HepG2 (cell line): ENCODE results near the gene CRKL. TPM values are rescaled to one million over a fixed set of nuclear protein-coding genes. Genes with fewer than 3 reads are reported as not detected.
A peak's percentile ranks its signal among the peaks of the same experiment; 100 is the strongest.

ENCODE experiments used
- ATAC-seq: fragments of 200-7000 bp; cut with Tn5 transposase; 3 replicates; pipeline ENCODE4 v1.9.1; 2020; ENCODE audit warnings: mild to moderate bottlenecking, moderate library complexity
- BruUV-seq: library from RNA; stranded (reverse); fragments of 400-500 nt; replicated peaks from 2 replicates; lab custom pipeline; 2021; lab: Mats Ljungman, UMichigan
- CTCF ChIA-PET: fragments of 300-600 bp; formaldehyde crosslinking; extraction: SDS; loops from one replicate; lab custom pipeline; 2021; ENCODE audit warnings: low total read pairs, inconsistent platforms, low intra/inter-chr PET ratio; lab: Yijun Ruan, JAX
- POLR2A ChIA-PET: fragments of 350-600 bp; sonication (Branson Sonifier 250); formaldehyde crosslinking; loops from one replicate; lab custom pipeline; 2020; ENCODE audit warnings: antibody characterized with exemption, inconsistent platforms; lab: Yijun Ruan, JAX
- DNase-seq: peaks from one replicate; pipeline ENCODE4 v3.0.0-alpha.2; 2015; ENCODE audit warnings: low spot score
- FAIRE-seq: peaks from 3 replicates; lab custom pipeline; 2011; peaks lifted over from hg19 to GRCh38; lab: Jason Lieb, UNC
- H2AFZ ChIP-seq: one replicate; pipeline ENCODE4 v1.6.1; 2011; ENCODE audit warnings: low read length, inconsistent platforms
- H3K27ac ChIP-seq: fragments of 300-600 bp; 3 replicates; pipeline ENCODE4 v1.8.0; 2011; ENCODE audit warnings: mixed run types, mild to moderate bottlenecking, mixed read lengths, low read length, inconsistent platforms; ENCODE audit not compliant: insufficient read depth; ENCODE audit errors: extremely low read length
- H3K27me3 ChIP-seq, 2 experiments: fragments of 200-600 bp in 1 of 2; 2 replicates in 1 of 2; 3 replicates in 1 of 2; pipeline versions ENCODE4 v1.6.0 to v1.8.0; 2011; ENCODE audit warnings: low read length in 2 of 2, mild to moderate bottlenecking in 2 of 2, moderate library complexity in 2 of 2, inconsistent platforms in 1 of 2; ENCODE audit not compliant: insufficient read depth in 2 of 2, control insufficient read depth in 1 of 2
- H3K36me3 ChIP-seq, 2 experiments: fragments of 200-600 bp in 1 of 2; replicated peaks in 1 of 2; 2 replicates in 1 of 2; 3 replicates in 1 of 2; pipeline versions ENCODE4 v1.5.1 to v1.8.0; 2011; ENCODE audit warnings: low read length in 2 of 2, inconsistent platforms in 1 of 2; ENCODE audit not compliant: insufficient read depth in 2 of 2, control insufficient read depth in 1 of 2
- H3K4me1 ChIP-seq: 2 replicates; pipeline ENCODE4 v1.5.1; 2012; ENCODE audit warnings: low read length, inconsistent platforms; ENCODE audit not compliant: insufficient read depth
- H3K4me2 ChIP-seq: 2 replicates; pipeline ENCODE4 v1.6.0; 2011; ENCODE audit warnings: low read depth, low read length, inconsistent platforms
- H3K4me3 ChIP-seq, 3 experiments: fragments of 200-600 bp in 1 of 3; sonication (generic), shearing (Covaris generic) in 1 of 3; replicated peaks in 1 of 3; 2 replicates each; pipeline ENCODE4 v1.5.1; 2011 to 2016; ENCODE audit warnings: low read length in 3 of 3, inconsistent platforms in 2 of 3, low read depth in 2 of 3, mild to moderate bottlenecking in 2 of 3, control low read depth in 1 of 3, mixed read lengths in 1 of 3; ENCODE audit not compliant: insufficient read depth in 1 of 3
- H3K79me2 ChIP-seq: one replicate; pipeline ENCODE4 v1.6.1; 2011; ENCODE audit warnings: low read length, inconsistent platforms; ENCODE audit not compliant: insufficient read depth
- H3K9ac ChIP-seq: 2 replicates; pipeline ENCODE4 v1.6.0; 2011; ENCODE audit warnings: mild to moderate bottlenecking, low read depth, low read length, inconsistent platforms; ENCODE audit not compliant: insufficient read depth
- H3K9me3 ChIP-seq: 2 replicates; pipeline ENCODE4 v1.5.1; 2012; ENCODE audit warnings: mild to moderate bottlenecking, low read length
- H4K20me1 ChIP-seq: 2 replicates; pipeline ENCODE4 v1.6.0; 2011; ENCODE audit warnings: inconsistent platforms, mild to moderate bottlenecking, low read length, moderate library complexity; ENCODE audit not compliant: insufficient read depth
- HCFC1 ChIP-seq: fragments of 150-350 bp; IDR thresholded peaks from 2 replicates; pipeline ENCODE4 v1.6.1; 2014; ENCODE audit warnings: low read depth, low read length
- HMGA1 ChIP-seq: sonication (generic); formaldehyde crosslinking; conservative IDR thresholded peaks from 2 replicates; pipeline ENCODE4 v1.4.0; 2020; ENCODE audit warnings: missing genetic modification reagents
- KLF13 ChIP-seq: sonication (generic); formaldehyde crosslinking; IDR thresholded peaks from 2 replicates; pipeline ENCODE4 v1.4.0; 2020; ENCODE audit warnings: mild to moderate bottlenecking, missing genetic modification reagents
- NR2F1 ChIP-seq, 2 experiments: fragments of 450-650 bp in 1 of 2; formaldehyde crosslinking in 1 of 2; IDR thresholded peaks; 2 replicates each; pipeline versions ENCODE4 v1.5.0 to v1.6.1; 2016 to 2020; ENCODE audit warnings: mild to moderate bottlenecking in 1 of 2, missing compliant biosample characterization in 1 of 2, missing genetic modification reagents in 1 of 2, moderate library complexity in 1 of 2
- POGZ ChIP-seq: sonication (generic); formaldehyde crosslinking; IDR thresholded peaks from 2 replicates; pipeline ENCODE4 v1.4.0; 2020; ENCODE audit warnings: mild to moderate bottlenecking, missing genetic modification reagents
- SMC3 ChIP-seq: IDR thresholded peaks from 2 replicates; pipeline ENCODE4 v1.6.1; 2011; ENCODE audit warnings: low read length, improper control_type of control experiment
- ZNF124 ChIP-seq: sonication (generic); formaldehyde crosslinking; IDR thresholded peaks from 2 replicates; pipeline ENCODE4 v1.4.0; 2020; ENCODE audit warnings: missing genetic modification reagents
- ZNF331 ChIP-seq: sonication (generic); formaldehyde crosslinking; IDR thresholded peaks from 2 replicates; pipeline ENCODE4 v1.4.0; 2020; ENCODE audit warnings: missing genetic modification reagents
- ZNF557 ChIP-seq: sonication (generic); formaldehyde crosslinking; IDR thresholded peaks from 2 replicates; pipeline ENCODE4 v1.4.0; 2020; ENCODE audit warnings: missing genetic modification reagents
- ZNF619 ChIP-seq: sonication (generic); formaldehyde crosslinking; IDR thresholded peaks from 2 replicates; pipeline ENCODE4 v1.4.0; 2020; ENCODE audit warnings: mild to moderate bottlenecking, missing genetic modification reagents
- WGBS: methylation state at CpG from one replicate; pipeline ENCODE4 v1.1.6; 2017; ENCODE audit warnings: low lambda C conversion rate; 5-methylcytosine and 5-hydroxymethylcytosine counted together
- in situ Hi-C: cut with HindIII; loops from 2 replicates; pipeline ENCODE4 v1.10.0; 2017; ENCODE audit warnings: low pct_unique_long_range_greater_than_20kb; ENCODE audit not compliant: extremely low pct_ligation_motif_present
- intact Hi-C: fragments of 100-400 bp; cut with micrococcal nuclease; formaldehyde crosslinking; loops from one replicate; pipeline ENCODE4 v1.10.0; 2022; ENCODE audit not compliant: unreplicated experiment
- polyA plus RNA-seq, 8 experiments: library from polyadenylated mRNA; depleted of rRNA in 3 of 8; stranded (reverse) in 7 of 8; unstranded in 1 of 8; fragments of >200 nt; fragmentation: Illumina TruSeq in 4 of 8; extraction: Trizol in 4 of 8; gene quantifications; 2 replicates each; pipeline versions ENCODE4 v1.2.1 to v1.2.3, GENCODE V29; 2011 to 2016; ENCODE audit warnings: low read depth in 4 of 8, missing spikeins in 1 of 8, mixed read lengths in 1 of 8; ENCODE audit not compliant: insufficient read depth in 1 of 8
- total RNA-seq, 5 experiments: library from RNA; depleted of rRNA; stranded (reverse); fragments of >200 nt; fragmentation: Illumina TruSeq; extraction: Trizol; gene quantifications; 2 replicates each; pipeline ENCODE4 v1.2.3, GENCODE V29; 2016; ENCODE audit warnings: low read depth in 1 of 5
- TF ChIP-seq, protein P1 (sequence below): sonication (generic); formaldehyde crosslinking; IDR thresholded peaks from 2 replicates; pipeline ENCODE4 v1.4.0; 2020; ENCODE audit warnings: missing genetic modification reagents
- TF ChIP-seq, protein P2 (sequence below): sonication (generic); formaldehyde crosslinking; IDR thresholded peaks from 2 replicates; pipeline ENCODE4 v1.4.0; 2020; ENCODE audit warnings: missing genetic modification reagents, mild to moderate bottlenecking, borderline replicate concordance
- TF ChIP-seq, protein P3 (sequence below): sonication (generic); formaldehyde crosslinking; IDR thresholded peaks from 2 replicates; pipeline ENCODE4 v1.4.0; 2020; ENCODE audit warnings: missing genetic modification reagents, mild to moderate bottlenecking, borderline replicate concordance

CRKL gene
- total and polyA plus RNA-seq, 2 of the 13 experiments (the other 11 are each of a cell fraction or from before 2014, with no cell fraction given), result 37.4 to 60.6 TPM

DNA sequence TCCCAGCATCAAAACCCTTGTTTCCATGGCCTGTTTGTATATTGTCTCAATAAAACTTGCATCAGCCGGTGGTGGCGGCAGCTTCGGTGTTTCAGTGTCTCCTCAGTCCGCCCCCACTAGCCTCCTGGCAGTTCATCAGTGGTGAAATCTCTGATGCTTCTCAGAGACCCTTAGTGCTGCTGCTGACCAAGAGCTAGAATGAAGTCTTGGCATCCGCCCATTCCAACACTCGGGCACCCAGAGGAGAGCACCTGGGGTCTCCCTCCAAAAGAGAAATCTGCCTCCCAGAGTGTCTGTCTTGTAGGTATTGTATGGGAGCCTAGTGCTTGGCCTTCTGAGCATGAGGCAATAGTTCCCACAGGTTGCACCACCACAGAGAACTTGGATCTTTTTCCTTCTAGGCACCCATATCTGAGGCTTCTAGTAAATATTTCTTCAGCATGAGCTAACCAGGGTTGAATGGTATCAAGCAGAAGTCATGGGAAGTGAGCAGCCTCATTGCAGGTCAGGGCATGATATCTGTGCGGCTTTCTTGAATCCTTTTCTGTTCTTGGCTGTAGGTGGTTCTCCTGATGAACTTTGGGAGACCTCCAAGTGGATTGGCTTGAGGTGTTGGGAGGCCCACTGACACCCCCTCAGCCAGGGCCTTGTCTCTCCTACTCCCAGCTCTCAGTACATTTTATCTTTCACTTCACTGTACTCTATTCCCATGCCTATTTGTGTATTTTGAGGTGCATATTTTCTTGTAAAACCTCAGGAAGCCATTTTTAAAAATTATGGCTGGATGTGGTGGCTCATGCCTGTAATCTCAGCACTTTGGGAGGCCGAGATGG, 36.7 kb downstream of the CRKL start (continued):
- TF ChIP-seq, protein P1, sequence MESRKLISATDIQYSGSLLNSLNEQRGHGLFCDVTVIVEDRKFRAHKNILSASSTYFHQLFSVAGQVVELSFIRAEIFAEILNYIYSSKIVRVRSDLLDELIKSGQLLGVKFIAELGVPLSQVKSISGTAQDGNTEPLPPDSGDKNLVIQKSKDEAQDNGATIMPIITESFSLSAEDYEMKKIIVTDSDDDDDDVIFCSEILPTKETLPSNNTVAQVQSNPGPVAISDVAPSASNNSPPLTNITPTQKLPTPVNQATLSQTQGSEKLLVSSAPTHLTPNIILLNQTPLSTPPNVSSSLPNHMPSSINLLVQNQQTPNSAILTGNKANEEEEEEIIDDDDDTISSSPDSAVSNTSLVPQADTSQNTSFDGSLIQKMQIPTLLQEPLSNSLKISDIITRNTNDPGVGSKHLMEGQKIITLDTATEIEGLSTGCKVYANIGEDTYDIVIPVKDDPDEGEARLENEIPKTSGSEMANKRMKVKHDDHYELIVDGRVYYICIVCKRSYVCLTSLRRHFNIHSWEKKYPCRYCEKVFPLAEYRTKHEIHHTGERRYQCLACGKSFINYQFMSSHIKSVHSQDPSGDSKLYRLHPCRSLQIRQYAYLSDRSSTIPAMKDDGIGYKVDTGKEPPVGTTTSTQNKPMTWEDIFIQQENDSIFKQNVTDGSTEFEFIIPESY, result peak; percentile 83; the same call in 1 of the 2 replicates
- TF ChIP-seq SMC3 (peak; percentile 9; the same call in 1 of the 2 replicates), HMGA1 (CRISPR knock-in tag) (no peak)

DNA sequence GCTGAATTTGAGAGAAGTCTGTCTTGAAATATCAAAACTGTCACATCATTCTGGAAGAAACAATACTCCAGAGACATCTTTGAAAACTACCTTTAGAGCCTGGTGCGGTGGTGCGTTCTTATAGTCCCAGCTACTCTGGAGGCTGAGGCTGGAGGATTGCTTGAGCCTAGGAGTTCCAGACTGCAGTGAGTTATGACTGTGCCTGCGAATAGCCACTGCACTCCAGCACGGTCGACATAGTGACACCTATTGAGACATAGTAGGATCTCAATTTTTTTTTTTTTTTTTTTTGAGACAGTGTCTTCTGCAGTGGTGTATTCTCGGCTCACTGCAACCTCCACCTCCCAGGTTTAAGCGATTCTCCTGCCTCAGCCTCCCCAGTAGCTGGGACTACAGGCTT, 38.3 kb downstream of the CRKL start:
- H3K9me3 ChIP-seq, result no peaks in the 10 kb centered on the region
- in situ Hi-C loops, result no loop called here
- H3K27me3 ChIP-seq, result no peaks in the 10 kb centered on the region; a peak in 1 of 5 replicates
- H3K27ac ChIP-seq, result peak overlapping the region; percentile 56
- intact Hi-C loops, result loop anchor here (10.0 kb wide), 1 partner anchor 181 kb away; the partner anchor contains the start of gene SERPIND1
- POLR2A ChIA-PET, result interaction anchor here (1.3 to 3.8 kb wide), 3 partner anchors 26 to 70 kb away, joined by 3 to 45 read pairs (median 22); partner anchors contain the start of gene LZTR1
- H3K4me3 ChIP-seq, result peak overlapping the region in 1 of 3 experiments; percentile 95; a peak in 2 of 6 replicates
- no TSS peak for BruUV-seq
- ATAC-seq, result no peak
- peak overlapping the region; percentile 94 for H3K4me2 ChIP-seq
- FAIRE-seq, result no peak
- H3K9ac ChIP-seq, result no peak overlapping the region
- peaks cover 1 to 4% of the 10 kb centered on the region in 2 experiments; a peak in 3 of 5 replicates for H3K36me3 ChIP-seq
- CTCF ChIA-PET, result no interaction called here
- peaks cover 70% of the 10 kb centered on the region for H3K4me1 ChIP-seq
- H2AFZ ChIP-seq, result no peak overlapping the region
- 55% methylated on average over 6 of the region's 7 CpGs for WGBS
- peaks cover 61% of the 10 kb centered on the region for H3K79me2 ChIP-seq
- no peak for DNase-seq
- H4K20me1 ChIP-seq, result no peaks in the 10 kb centered on the region
- TF ChIP-seq ZNF619 (0 out of 2 replicates have a peak, but pooled peaks have one; percentile 2), KLF13 (CRISPR knock-in tag) (no peak), ZNF557 (CRISPR knock-in tag) (no peak), NR2F1 (CRISPR knock-in tag; IDR thresholded peaks at IDR 0.05) (no peak), POGZ (0 out of 2 replicates have a peak, but pooled peaks have one; percentile 3), ZNF331 (0 out of 2 replicates have a peak, but pooled peaks have one; percentile 3), ZNF124 (CRISPR knock-in tag) (0 out of 2 replicates have a peak, but pooled peaks have one; percentile 4), HCFC1 (no peak)
- TF ChIP-seq, protein P2, sequence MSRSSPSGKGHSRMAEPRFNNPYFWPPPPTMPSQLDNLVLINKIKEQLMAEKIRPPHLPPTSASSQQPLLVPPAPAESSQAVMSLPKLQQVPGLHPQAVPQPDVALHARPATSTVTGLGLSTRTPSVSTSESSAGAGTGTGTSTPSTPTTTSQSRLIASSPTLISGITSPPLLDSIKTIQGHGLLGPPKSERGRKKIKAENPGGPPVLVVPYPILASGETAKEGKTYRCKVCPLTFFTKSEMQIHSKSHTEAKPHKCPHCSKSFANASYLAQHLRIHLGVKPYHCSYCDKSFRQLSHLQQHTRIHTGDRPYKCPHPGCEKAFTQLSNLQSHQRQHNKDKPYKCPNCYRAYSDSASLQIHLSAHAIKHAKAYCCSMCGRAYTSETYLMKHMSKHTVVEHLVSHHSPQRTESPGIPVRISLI (CRISPR knock-in tag), result peak; percentile 79; the same call in 1 of the 2 replicates
- TF ChIP-seq, protein P3, sequence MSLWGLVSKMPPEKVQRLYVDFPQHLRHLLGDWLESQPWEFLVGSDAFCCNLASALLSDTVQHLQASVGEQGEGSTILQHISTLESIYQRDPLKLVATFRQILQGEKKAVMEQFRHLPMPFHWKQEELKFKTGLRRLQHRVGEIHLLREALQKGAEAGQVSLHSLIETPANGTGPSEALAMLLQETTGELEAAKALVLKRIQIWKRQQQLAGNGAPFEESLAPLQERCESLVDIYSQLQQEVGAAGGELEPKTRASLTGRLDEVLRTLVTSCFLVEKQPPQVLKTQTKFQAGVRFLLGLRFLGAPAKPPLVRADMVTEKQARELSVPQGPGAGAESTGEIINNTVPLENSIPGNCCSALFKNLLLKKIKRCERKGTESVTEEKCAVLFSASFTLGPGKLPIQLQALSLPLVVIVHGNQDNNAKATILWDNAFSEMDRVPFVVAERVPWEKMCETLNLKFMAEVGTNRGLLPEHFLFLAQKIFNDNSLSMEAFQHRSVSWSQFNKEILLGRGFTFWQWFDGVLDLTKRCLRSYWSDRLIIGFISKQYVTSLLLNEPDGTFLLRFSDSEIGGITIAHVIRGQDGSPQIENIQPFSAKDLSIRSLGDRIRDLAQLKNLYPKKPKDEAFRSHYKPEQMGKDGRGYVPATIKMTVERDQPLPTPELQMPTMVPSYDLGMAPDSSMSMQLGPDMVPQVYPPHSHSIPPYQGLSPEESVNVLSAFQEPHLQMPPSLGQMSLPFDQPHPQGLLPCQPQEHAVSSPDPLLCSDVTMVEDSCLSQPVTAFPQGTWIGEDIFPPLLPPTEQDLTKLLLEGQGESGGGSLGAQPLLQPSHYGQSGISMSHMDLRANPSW (CRISPR knock-in tag), result 0 out of 2 replicates have a peak, but pooled peaks have one; percentile 39
